Mesendoderm (in vitro differentiated cells): ENCODE results near the gene SPECC1.
A peak's percentile ranks its signal among the peaks of the same experiment; 100 is the strongest.

Experiments used
- DNase-seq: peaks from one replicate; pipeline ENCODE4 v3.0.0; 2013
- H2AK5ac ChIP-seq: 2 replicates; pipeline ENCODE4 v1.6.1; 2013; ENCODE audit warnings: low read length, inconsistent platforms
- H2BK120ac ChIP-seq: 2 replicates; pipeline ENCODE4 v1.6.1; 2013; ENCODE audit warnings: low read depth, mild to moderate bottlenecking, low read length, moderate library complexity, mixed read lengths
- H2BK15ac ChIP-seq: replicated peaks from 2 replicates; pipeline ENCODE4 v1.6.1; 2013; ENCODE audit warnings: low read depth, mild to moderate bottlenecking, moderate library complexity
- H2BK5ac ChIP-seq: 2 replicates; pipeline ENCODE4 v1.6.1; 2013; ENCODE audit warnings: low read length, inconsistent platforms
- H3K18ac ChIP-seq: 2 replicates; pipeline ENCODE4 v1.6.1; 2013; ENCODE audit warnings: mild to moderate bottlenecking, low read length, mixed read lengths
- H3K23ac ChIP-seq: one replicate; pipeline ENCODE4 v1.6.1; 2013; ENCODE audit warnings: low read length
- H3K27ac ChIP-seq: 2 replicates; pipeline ENCODE4 v1.5.1; 2013; ENCODE audit warnings: low read depth, mild to moderate bottlenecking, inconsistent platforms, low read length, moderate library complexity
- H3K27me3 ChIP-seq: 2 replicates; pipeline ENCODE4 v1.6.1; 2013; ENCODE audit warnings: low read length, control low read depth, mild to moderate bottlenecking, inconsistent platforms; ENCODE audit not compliant: insufficient read depth, poor library complexity
- H3K36me3 ChIP-seq: 2 replicates; pipeline ENCODE4 v1.6.1; 2013; ENCODE audit warnings: low read length, inconsistent platforms; ENCODE audit not compliant: control insufficient read depth, insufficient read depth
- H3K4ac ChIP-seq: one replicate; pipeline ENCODE4 v1.6.1; 2013; ENCODE audit warnings: low read depth, mild to moderate bottlenecking, low read length, moderate library complexity
- H3K4me1 ChIP-seq: 2 replicates; pipeline ENCODE4 v1.6.1; 2013; ENCODE audit warnings: low read depth, low read length, inconsistent platforms; ENCODE audit not compliant: control insufficient read depth
- H3K4me2 ChIP-seq: 2 replicates; pipeline ENCODE4 v1.6.1; 2013; ENCODE audit warnings: low read length
- H3K4me3 ChIP-seq: 2 replicates; pipeline ENCODE4 v1.5.1; 2013; ENCODE audit warnings: mild to moderate bottlenecking, low read length
- H3K56ac ChIP-seq: one replicate; pipeline ENCODE4 v1.6.1; 2013; ENCODE audit warnings: low read length
- H3K79me1 ChIP-seq: 2 replicates; pipeline ENCODE4 v1.6.1; 2013; ENCODE audit warnings: low read length, inconsistent platforms
- H3K79me2 ChIP-seq: 2 replicates; pipeline ENCODE4 v1.6.1; 2013; ENCODE audit warnings: mild to moderate bottlenecking, low read length; ENCODE audit not compliant: control insufficient read depth, insufficient read depth
- H3K9ac ChIP-seq: 2 replicates; pipeline ENCODE4 v1.6.1; 2013; ENCODE audit warnings: low read length, inconsistent platforms
- H4K5ac ChIP-seq: one replicate; pipeline ENCODE4 v1.6.1; 2013; ENCODE audit warnings: low read length
- H4K8ac ChIP-seq: one replicate; pipeline ENCODE4 v1.6.1; 2013; ENCODE audit warnings: low read depth, mild to moderate bottlenecking, control low read depth, low read length, moderate library complexity
- WGBS: extraction: QIAGEN DNeasy Blood & Tissue Kit; methylation state at CpG from one replicate; pipeline ENCODE4 v1.1.7; 2013; ENCODE audit warnings: low lambda C conversion rate, missing lambda C conversion rate; ENCODE audit not compliant: insufficient coverage; ENCODE audit errors: extremely low coverage; 5-methylcytosine and 5-hydroxymethylcytosine counted together

Gene SPECC1

GRCh38 chr17:20203018-20203417 lies 193.9 kb downstream of the SPECC1 start:
- H3K4ac ChIP-seq: no peak overlapping the region
- H3K56ac ChIP-seq: no peak overlapping the region
- peaks cover 2% of the 10 kb centered on the region for H3K79me2 ChIP-seq
- no peak overlapping the region for H3K27ac ChIP-seq
- DNase-seq: no peak
- no peak overlapping the region for H4K8ac ChIP-seq
- H2BK15ac ChIP-seq: no peak overlapping the region
- no peaks in the 10 kb centered on the region for H3K36me3 ChIP-seq
- H3K4me1 ChIP-seq: no peaks in the 10 kb centered on the region
- no peak overlapping the region for H3K18ac ChIP-seq
- no peak overlapping the region for H2AK5ac ChIP-seq
- H2BK5ac ChIP-seq: no peak overlapping the region
- no peaks in the 10 kb centered on the region for H3K27me3 ChIP-seq
- H3K79me1 ChIP-seq: peaks cover 13% of the 10 kb centered on the region
- H3K9ac ChIP-seq: no peak overlapping the region
- no peak overlapping the region for H3K23ac ChIP-seq
- no CpG with 5 or more reads among the region's 2 CpGs for WGBS
- H3K4me2 ChIP-seq: no peak overlapping the region
- H2BK120ac ChIP-seq: no peak overlapping the region
- H4K5ac ChIP-seq: no peak overlapping the region
- no peak overlapping the region for H3K4me3 ChIP-seq

- no peak overlapping the region for H3K4me3 ChIP-seq
- no peaks in the 10 kb centered on the region for H3K4me1 ChIP-seq
- no peak overlapping the region for H3K9ac ChIP-seq
- H3K4ac ChIP-seq: no peak overlapping the region
- no peak overlapping the region for H4K8ac ChIP-seq
- H2BK15ac ChIP-seq: no peak overlapping the region
- no peak overlapping the region for H3K4me2 ChIP-seq
- H3K27ac ChIP-seq: no peak overlapping the region
- no peak overlapping the region for H3K18ac ChIP-seq
- no peak overlapping the region for H3K23ac ChIP-seq
- H2BK120ac ChIP-seq: no peak overlapping the region
- WGBS: no CpG with 5 or more reads among the region's 3 CpGs
- H4K5ac ChIP-seq: no peak overlapping the region
- DNase-seq: no peak
- H2BK5ac ChIP-seq: no peak overlapping the region
- H3K79me1 ChIP-seq: peaks cover 12% of the 10 kb centered on the region
- no peaks in the 10 kb centered on the region for H3K27me3 ChIP-seq
- H3K56ac ChIP-seq: no peak overlapping the region
- no peaks in the 10 kb centered on the region for H3K36me3 ChIP-seq
- H2AK5ac ChIP-seq: no peak overlapping the region
- H3K79me2 ChIP-seq: peaks cover 2% of the 10 kb centered on the region
These were observed 194.7 kb downstream of the SPECC1 start for GRCh38 chr17:20203761-20204263.

- no peak overlapping the region for H2BK120ac ChIP-seq
- no peak overlapping the region for H4K8ac ChIP-seq
- no peak overlapping the region for H3K56ac ChIP-seq
- no peak overlapping the region for H2AK5ac ChIP-seq
- no peak overlapping the region for H2BK15ac ChIP-seq
- H3K4ac ChIP-seq: no peak overlapping the region
- no peaks in the 10 kb centered on the region for H3K27me3 ChIP-seq
- no peak overlapping the region for H3K18ac ChIP-seq
- no peak overlapping the region for H3K27ac ChIP-seq
- H3K4me1 ChIP-seq: no peaks in the 10 kb centered on the region
- H2BK5ac ChIP-seq: no peak overlapping the region
- H3K4me2 ChIP-seq: no peak overlapping the region
- no peak overlapping the region for H3K23ac ChIP-seq
- H4K5ac ChIP-seq: no peak overlapping the region
- no peak overlapping the region for H3K9ac ChIP-seq
- WGBS: no CpG with 5 or more reads among the region's 5 CpGs
- peaks cover 9% of the 10 kb centered on the region for H3K79me1 ChIP-seq
- H3K4me3 ChIP-seq: no peak overlapping the region
- H3K79me2 ChIP-seq: peaks cover 2% of the 10 kb centered on the region
- H3K36me3 ChIP-seq: no peaks in the 10 kb centered on the region
- DNase-seq: no peak
These were observed 196.4 kb downstream of the SPECC1 start for GRCh38 chr17:20205609-20206008.

- no peak overlapping the region for H3K4me3 ChIP-seq
- DNase-seq: peak; percentile 25
- H3K36me3 ChIP-seq: no peaks in the 10 kb centered on the region
- no CpG with 5 or more reads among the region's 3 CpGs for whole genome bisulfite sequencing
- no peak overlapping the region for H3K4me2 ChIP-seq
- no peak overlapping the region for H3K27ac ChIP-seq
- no peak overlapping the region for H2BK5ac ChIP-seq
- H3K4me1 ChIP-seq: no peaks in the 10 kb centered on the region
- peaks cover 2% of the 10 kb centered on the region for H3K79me2 ChIP-seq
- H3K9ac ChIP-seq: no peak overlapping the region
- H2AK5ac ChIP-seq: no peak overlapping the region
- no peak overlapping the region for H3K4ac ChIP-seq
- no peak overlapping the region for H4K8ac ChIP-seq
- no peak overlapping the region for H3K18ac ChIP-seq
- no peak overlapping the region for H3K23ac ChIP-seq
- H2BK120ac ChIP-seq: no peak overlapping the region
- H3K27me3 ChIP-seq: no peaks in the 10 kb centered on the region
- no peak overlapping the region for H2BK15ac ChIP-seq
- H3K79me1 ChIP-seq: peaks cover 9% of the 10 kb centered on the region
- H4K5ac ChIP-seq: no peak overlapping the region
- H3K56ac ChIP-seq: no peak overlapping the region
These were observed 196.9 kb downstream of the SPECC1 start for GRCh38 chr17:20206068-20206467.

- peaks cover 2% of the 10 kb centered on the region for H3K79me2 ChIP-seq
- no peak overlapping the region for H3K56ac ChIP-seq
- H3K4ac ChIP-seq: no peak overlapping the region
- H3K27ac ChIP-seq: no peak overlapping the region
- H2BK15ac ChIP-seq: no peak overlapping the region
- H3K27me3 ChIP-seq: no peaks in the 10 kb centered on the region
- H4K5ac ChIP-seq: no peak overlapping the region
- H2AK5ac ChIP-seq: no peak overlapping the region
- no peak for DNase-seq
- H4K8ac ChIP-seq: no peak overlapping the region
- no peak overlapping the region for H3K4me3 ChIP-seq
- no peak overlapping the region for H3K18ac ChIP-seq
- H3K9ac ChIP-seq: no peak overlapping the region
- H3K36me3 ChIP-seq: no peaks in the 10 kb centered on the region
- no CpG with 5 or more reads among the region's 3 CpGs for WGBS
- no peaks in the 10 kb centered on the region for H3K4me1 ChIP-seq
- H2BK5ac ChIP-seq: no peak overlapping the region
- no peak overlapping the region for H3K4me2 ChIP-seq
- H2BK120ac ChIP-seq: no peak overlapping the region
- H3K79me1 ChIP-seq: peaks cover 9% of the 10 kb centered on the region
- no peak overlapping the region for H3K23ac ChIP-seq
These were observed 197.4 kb downstream of the SPECC1 start for GRCh38 chr17:20206591-20206990.

GRCh38 chr17:20207262-20207985 lies 198.3 kb downstream of the SPECC1 start:
- H2AK5ac ChIP-seq: no peak overlapping the region
- H3K4me3 ChIP-seq: no peak overlapping the region
- H4K8ac ChIP-seq: no peak overlapping the region
- H3K79me2 ChIP-seq: peaks cover 2% of the 10 kb centered on the region
- no peak overlapping the region for H3K9ac ChIP-seq
- H3K36me3 ChIP-seq: no peaks in the 10 kb centered on the region
- peaks cover 12% of the 10 kb centered on the region for H3K79me1 ChIP-seq
- H2BK15ac ChIP-seq: no peak overlapping the region
- H3K4ac ChIP-seq: no peak overlapping the region
- H3K27me3 ChIP-seq: no peaks in the 10 kb centered on the region
- H3K18ac ChIP-seq: no peak overlapping the region
- no peak overlapping the region for H2BK120ac ChIP-seq
- H3K27ac ChIP-seq: no peak overlapping the region
- no peak overlapping the region for H3K4me2 ChIP-seq
- H3K23ac ChIP-seq: no peak overlapping the region
- no peak overlapping the region for H2BK5ac ChIP-seq
- H3K56ac ChIP-seq: no peak overlapping the region
- H3K4me1 ChIP-seq: no peaks in the 10 kb centered on the region
- DNase-seq: no peak
- no CpG with 5 or more reads among the region's 2 CpGs for WGBS
- H4K5ac ChIP-seq: no peak overlapping the region
